Lower leg skin (tissue), 3 donors: ENCODE data around the gene POFUT2.

Source experiments
- CTCF ChIP-seq, 3 donors: fragments of 450-650 bp; IDR thresholded peaks; one replicate each; pipeline ENCODE4 v1.5.1; 2016; ENCODE audit warnings: antibody characterized with exemption in 3 of 3, mild to moderate bottlenecking in 3 of 3, moderate library complexity in 2 of 3
- POLR2A ChIP-seq, 2 donors: fragments of 450-650 bp; IDR thresholded peaks; one replicate each; pipeline ENCODE4 v1.6.1; 2016 to 2017; ENCODE audit warnings: antibody characterized with exemption in 2 of 2, mild to moderate bottlenecking in 1 of 2, moderate library complexity in 1 of 2

GRCh38 chr21:45264146-45264911 lies 23.4 kb downstream of the POFUT2 start:
- TF ChIP-seq CTCF (IDR thresholded peaks at IDR 0.05) = no peak
- no peak for TF ChIP-seq POLR2A (IDR thresholded peaks at IDR 0.05)
